Measurements from ENCODE around the gene WNT3.

The WNT3 gene

GRCh38 chr17:46814446-46814845, 4.0 kb downstream of the WNT3 start:
- CTCF ChIA-PET, result interaction anchor here (1.5 kb wide), 1 partner anchor 21 kb away, joined by 6 read pairs; no protein-coding TSS in a partner anchor
- DNase-seq (ENCODE audit: extremely low spot score), result no peak
- POLR2A ChIA-PET, result interaction anchor here (0.9 kb wide), 1 partner anchor 17 kb away, joined by 3 read pairs; no protein-coding TSS in a partner anchor
- no peak for TF ChIP-seq FOXM1 (IDR thresholded peaks at IDR 0.05; ENCODE audit: borderline replicate concordance)
- TF ChIP-seq CTBP1 (IDR thresholded peaks at IDR 0.05; ENCODE audit: borderline replicate concordance), result no peak
- TF ChIP-seq L3MBTL2 (conservative IDR thresholded peaks at IDR 0.05), result no peak
- TF ChIP-seq ARNT (IDR thresholded peaks at IDR 0.05), result no peak
- TF ChIP-seq FOXA1 (IDR thresholded peaks at IDR 0.05), result no peak
- TF ChIP-seq TARDBP (IDR thresholded peaks at IDR 0.05), result no peak
- TF ChIP-seq HDGF (IDR thresholded peaks at IDR 0.05; ENCODE audit: borderline replicate concordance), result no peak
- TF ChIP-seq FOXK2 (IDR thresholded peaks at IDR 0.05), result no peak
- TF ChIP-seq SUZ12 (IDR thresholded peaks at IDR 0.05), result no peak
- no peak for TF ChIP-seq PKNOX1 (IDR thresholded peaks at IDR 0.05)

GRCh38 chr17:46813920-46814319, 4.6 kb downstream of the WNT3 start:
- ChIA-PET CTCF (interaction anchor here (1.5 kb wide), 1 partner anchor 22 kb away, joined by 6 read pairs; no protein-coding TSS in a partner anchor), POLR2A (interaction anchor here (0.9 kb wide), 1 partner anchor 17 kb away, joined by 3 read pairs; no protein-coding TSS in a partner anchor)
- TF ChIP-seq L3MBTL2 (conservative IDR thresholded peaks at IDR 0.05), result no peak
- no peak for TF ChIP-seq TARDBP (IDR thresholded peaks at IDR 0.05)
- TF ChIP-seq FOXA1 (IDR thresholded peaks at IDR 0.05), result no peak
- TF ChIP-seq LEF1 (IDR thresholded peaks at IDR 0.05; ENCODE audit: borderline replicate concordance), result no peak
- no peak for TF ChIP-seq CTBP1 (IDR thresholded peaks at IDR 0.05; ENCODE audit: borderline replicate concordance)
- TF ChIP-seq FOXK2 (IDR thresholded peaks at IDR 0.05), result no peak
- TF ChIP-seq ZNF384 (IDR thresholded peaks at IDR 0.05), result no peak
- no peak for TF ChIP-seq ARNT (IDR thresholded peaks at IDR 0.05)
- TF ChIP-seq HDGF (IDR thresholded peaks at IDR 0.05; ENCODE audit: borderline replicate concordance), result no peak
- no peak for TF ChIP-seq ELF4 (IDR thresholded peaks at IDR 0.05)
- TF ChIP-seq FOXM1 (IDR thresholded peaks at IDR 0.05; ENCODE audit: borderline replicate concordance), result no peak
- no peak for TF ChIP-seq BHLHE40 (IDR thresholded peaks at IDR 0.05; ENCODE audit: borderline replicate concordance)
- TF ChIP-seq SUZ12 (IDR thresholded peaks at IDR 0.05), result no peak
- TF ChIP-seq PKNOX1 (IDR thresholded peaks at IDR 0.05), result no peak
- DNase-seq (ENCODE audit: extremely low spot score), result no peak

GRCh38 chr17:46812624-46813318, 5.7 kb downstream of the WNT3 start:
- TF ChIP-seq FOXK2 (IDR thresholded peaks at IDR 0.05), result no peak
- no peak for TF ChIP-seq TARDBP (IDR thresholded peaks at IDR 0.05)
- no peak for TF ChIP-seq L3MBTL2 (conservative IDR thresholded peaks at IDR 0.05)
- no peak for TF ChIP-seq FOXA1 (IDR thresholded peaks at IDR 0.05)
- no peak for TF ChIP-seq FOXM1 (IDR thresholded peaks at IDR 0.05; ENCODE audit: borderline replicate concordance)
- TF ChIP-seq ELF4 (IDR thresholded peaks at IDR 0.05), result no peak
- no peak for TF ChIP-seq PKNOX1 (IDR thresholded peaks at IDR 0.05)
- TF ChIP-seq LEF1 (IDR thresholded peaks at IDR 0.05; ENCODE audit: borderline replicate concordance), result no peak
- no peak for TF ChIP-seq SP1 (IDR thresholded peaks at IDR 0.05)
- TF ChIP-seq HDGF (IDR thresholded peaks at IDR 0.05; ENCODE audit: borderline replicate concordance), result no peak
- no peak for TF ChIP-seq SUZ12 (IDR thresholded peaks at IDR 0.05)
- no peak for TF ChIP-seq BHLHE40 (IDR thresholded peaks at IDR 0.05; ENCODE audit: borderline replicate concordance)
- POLR2A ChIA-PET, result interaction anchor here (0.6 kb wide), 1 partner anchor 388 kb away, joined by 3 read pairs; no protein-coding TSS in a partner anchor
- CTCF ChIA-PET, result interaction anchor here (0.7 to 0.8 kb wide), 2 partner anchors 20 to 30 kb away, joined by 3 read pairs; no protein-coding TSS in a partner anchor
- DNase-seq (ENCODE audit: extremely low spot score), result no peak

GRCh38 chr17:46811978-46812583, 6.4 kb downstream of the WNT3 start:
- no peak for TF ChIP-seq ELF4 (IDR thresholded peaks at IDR 0.05)
- TF ChIP-seq ARNT (IDR thresholded peaks at IDR 0.05), result no peak
- no peak for TF ChIP-seq HDGF (IDR thresholded peaks at IDR 0.05; ENCODE audit: borderline replicate concordance)
- no peak for TF ChIP-seq FOXK2 (IDR thresholded peaks at IDR 0.05)
- no peak for TF ChIP-seq TARDBP (IDR thresholded peaks at IDR 0.05)
- TF ChIP-seq ZNF384 (IDR thresholded peaks at IDR 0.05), result no peak
- TF ChIP-seq FOXA1 (IDR thresholded peaks at IDR 0.05), result no peak
- no peak for TF ChIP-seq CTBP1 (IDR thresholded peaks at IDR 0.05; ENCODE audit: borderline replicate concordance)
- no peak for DNase-seq (ENCODE audit: extremely low spot score)
- ChIA-PET POLR2A (interaction anchor here (0.6 kb wide), 1 partner anchor 388 kb away, joined by 3 read pairs; no protein-coding TSS in a partner anchor), CTCF (interaction anchor here (0.8 kb wide), 1 partner anchor 30 kb away, joined by 3 read pairs; no protein-coding TSS in a partner anchor)

GRCh38 chr17:46810837-46811236, 7.7 kb downstream of the WNT3 start:
- DNase-seq (ENCODE audit: extremely low spot score), result no peak
- ChIA-PET CTCF (interaction anchor here (0.6 kb wide), 1 partner anchor 505 kb away, joined by 3 read pairs; no protein-coding TSS in a partner anchor), POLR2A (no interaction called here)
- TF ChIP-seq BHLHE40 (IDR thresholded peaks at IDR 0.05; ENCODE audit: borderline replicate concordance) (no peak), PKNOX1 (IDR thresholded peaks at IDR 0.05) (no peak), TARDBP (IDR thresholded peaks at IDR 0.05) (no peak), SP1 (IDR thresholded peaks at IDR 0.05) (no peak), FOXK2 (IDR thresholded peaks at IDR 0.05) (no peak), L3MBTL2 (conservative IDR thresholded peaks at IDR 0.05) (no peak), ARNT (IDR thresholded peaks at IDR 0.05) (no peak), NFRKB (IDR thresholded peaks at IDR 0.05) (no peak), FOXA1 (IDR thresholded peaks at IDR 0.05) (no peak), LEF1 (IDR thresholded peaks at IDR 0.05; ENCODE audit: borderline replicate concordance) (no peak), CTBP1 (IDR thresholded peaks at IDR 0.05; ENCODE audit: borderline replicate concordance) (no peak), SUZ12 (IDR thresholded peaks at IDR 0.05) (no peak), HDGF (IDR thresholded peaks at IDR 0.05; ENCODE audit: borderline replicate concordance) (no peak), FOXM1 (IDR thresholded peaks at IDR 0.05; ENCODE audit: borderline replicate concordance) (no peak), ELF4 (IDR thresholded peaks at IDR 0.05) (no peak), ZNF384 (IDR thresholded peaks at IDR 0.05) (no peak)

Measured in HEK293T (cell line).